ENCODE results near the gene ABCG2.
"Not testable (repeated sequence)": the region's sequence is repeated elsewhere in the genome, so short reads cannot be mapped to it uniquely, and the experiment has no call there.

The ABCG2 gene

GRCh38 chr4:88109123-88109881 is 49.1 kb downstream of the ABCG2 start:
- TF ChIP-seq CTCF (IDR thresholded peaks at IDR 0.05; ENCODE audit: low read depth, low read length, missing control alignments), result no peak
- DNase-seq (ENCODE audit: low read depth), result no peak

GRCh38 chr4:88108747-88109122 is 49.7 kb downstream of the ABCG2 start:
- no peak for TF ChIP-seq CTCF (IDR thresholded peaks at IDR 0.05; ENCODE audit: low read depth, low read length, missing control alignments)
- no peak overlapping the region for H3K4me3 ChIP-seq (ENCODE audit: low read depth, low read length)
- no peak for DNase-seq (ENCODE audit: low read depth)

More at GRCh38 chr4:88109123-88109881, 49.1 kb downstream of the ABCG2 start:
- no peak overlapping the region for H3K4me3 ChIP-seq (ENCODE audit: low read depth, low read length)

GRCh38 chr4:88108108-88108465 is 50.4 kb downstream of the ABCG2 start:
- not testable (repeated sequence) for H3K4me3 ChIP-seq (ENCODE audit: low read depth, low read length); DNase-seq (ENCODE audit: low read depth)

GRCh38 chr4:88107406-88108107 is 50.9 kb downstream of the ABCG2 start:
- H3K4me3 ChIP-seq (ENCODE audit: low read depth, low read length), result no peak overlapping the region
- no peak for DNase-seq (ENCODE audit: low read depth)
- TF ChIP-seq CTCF (IDR thresholded peaks at IDR 0.05; ENCODE audit: low read depth, low read length, missing control alignments), result no peak

- H3K4me3 ChIP-seq (ENCODE audit: low read depth, low read length), result no peak overlapping the region
- TF ChIP-seq CTCF (IDR thresholded peaks at IDR 0.05; ENCODE audit: low read depth, low read length, missing control alignments), result no peak
- no peak for DNase-seq (ENCODE audit: low read depth)
These were observed 52.2 kb downstream of the ABCG2 start for GRCh38 chr4:88106205-88106604.

- no peak overlapping the region for H3K4me3 ChIP-seq (ENCODE audit: low read depth, low read length)
- DNase-seq (ENCODE audit: low read depth), result no peak
- TF ChIP-seq CTCF (IDR thresholded peaks at IDR 0.05; ENCODE audit: low read depth, low read length, missing control alignments), result no peak
These were observed 53.4 kb downstream of the ABCG2 start for GRCh38 chr4:88104902-88105610.

GRCh38 chr4:88102026-88102425 is 56.4 kb downstream of the ABCG2 start:
- no peak for DNase-seq (ENCODE audit: low read depth)
- TF ChIP-seq CTCF (IDR thresholded peaks at IDR 0.05; ENCODE audit: low read depth, low read length, missing control alignments), result no peak

More at GRCh38 chr4:88102026-88102425, 56.4 kb downstream of the ABCG2 start:
- no peak overlapping the region for H3K4me3 ChIP-seq (ENCODE audit: low read depth, low read length)

All from GM12864 (cell line).